ENCODE data around the gene HOXD11. TPM values are rescaled to one million over a fixed set of nuclear protein-coding genes. Genes with fewer than 3 reads are reported as not detected.

Gene HOXD11
- total and polyA plus RNA-seq, 2 of the 4 experiments (the other 2 are of a cell fraction) = not detected

DNA sequence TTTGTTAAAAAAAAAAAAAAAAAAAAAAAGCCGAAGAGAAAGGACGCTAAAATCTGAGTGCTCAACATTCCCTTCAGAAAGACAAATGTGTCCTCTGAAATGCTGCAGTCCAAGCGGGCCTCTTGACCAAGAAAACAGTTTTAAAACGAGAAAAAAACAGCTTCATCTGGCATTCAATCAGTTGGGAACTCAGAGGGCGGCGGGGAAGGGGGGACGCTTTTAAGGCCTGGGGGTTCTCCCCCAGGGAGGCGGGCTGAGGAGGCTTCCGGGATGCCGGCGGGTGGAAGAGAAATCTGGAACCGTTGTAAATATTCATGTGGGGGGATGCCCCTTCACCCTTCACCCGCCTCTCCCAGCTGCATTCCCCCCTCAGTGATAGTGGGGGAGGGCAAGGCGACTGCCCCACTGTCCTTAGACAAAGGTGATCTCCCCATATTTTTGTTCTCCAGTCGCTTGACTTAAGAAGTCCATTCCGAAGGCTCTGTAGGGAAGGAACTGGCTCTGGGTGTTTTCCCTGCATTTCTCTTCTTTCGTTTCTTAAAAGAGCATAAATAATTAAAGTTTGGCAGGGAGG lies 3.3 kb upstream of the HOXD11 start:
- POLR2A ChIA-PET (ENCODE audit: unreplicated experiment) = no interaction called here
- H3K9ac ChIP-seq (ENCODE audit: low read depth, low read length) = no peak overlapping the region

More for the DNA sequence above, 3.3 kb upstream of the HOXD11 start:
- Histone ChIP-seq H2AK9ac (replicated peaks; ENCODE audit: low read depth, low read length, poor library complexity) (no peak overlapping the region), H3K14ac (replicated peaks; ENCODE audit: low read depth, low read length) (no peak overlapping the region), H2BK20ac (ENCODE audit: low read depth, low read length) (no peak overlapping the region), H4K20me1 (ENCODE audit: insufficient read depth, low read length) (no peaks in the 10 kb centered on the region), H3K27ac (ENCODE audit: insufficient read depth, low read length) (no peak overlapping the region), H4K91ac (ENCODE audit: insufficient read depth, low read depth, low read length) (no peak overlapping the region), H2AFZ (replicated peaks; ENCODE audit: low read length, poor library complexity) (no peak overlapping the region), H4K8ac (ENCODE audit: low read depth in 2 of 2, low read length in 2 of 2) (no peak overlapping the region), H3K4me1 (ENCODE audit: control insufficient read depth, insufficient read depth, low read length) (no peaks in the 10 kb centered on the region), H2BK15ac (ENCODE audit: low read depth, low read length) (no peak overlapping the region), H3K4ac (ENCODE audit: low read depth, low read length) (no peak overlapping the region), H3K18ac (ENCODE audit: low read depth, low read length) (no peak overlapping the region), H3K23ac (ENCODE audit: low read depth, low read length) (no peak overlapping the region), H2BK5ac (ENCODE audit: low read depth, low read length, poor library complexity, severe bottlenecking) (no peak overlapping the region), H3K4me3 (ENCODE audit: insufficient read depth, low read depth, low read length) (no peak overlapping the region), H3K9me1 (ENCODE audit: insufficient read depth, low read length) (no peaks in the 10 kb centered on the region), H3K9me3 (ENCODE audit: control insufficient read depth, insufficient read depth, low read length) (peaks cover 4% of the 10 kb centered on the region; the same call in 1 of the 2 replicates), H3K27me3 (ENCODE audit: control insufficient read depth, insufficient read depth, low read length) (peaks cover 94% of the 10 kb centered on the region), H4K5ac (ENCODE audit: low read depth, low read length) (no peak overlapping the region), H2AK5ac (ENCODE audit: low read depth, low read length) (no peak overlapping the region), H2BK120ac (ENCODE audit: low read depth, low read length) (no peak overlapping the region), H3K4me2 (ENCODE audit: low read depth, low read length) (no peak overlapping the region), H3K56ac (ENCODE audit: extremely low read depth, insufficient read depth, low read length) (no peak overlapping the region), H3K36me3 (ENCODE audit: control insufficient read depth, insufficient read depth, low read length) (no peaks in the 10 kb centered on the region), H3K79me1 (ENCODE audit: low read depth in 1 of 2, low read length in 2 of 2) (no peaks in the 10 kb centered on the region)
- no TSS peak for BruUV-seq (replicated peaks)
- dilution Hi-C loops (cut with HindIII; ENCODE audit: low sequenced_read_pairs, unreplicated experiment) = no loop called here
- CTCF ChIA-PET = interaction anchor here (0.7 to 1.6 kb wide), 3 partner anchors 23 to 852 kb away, joined by 3 to 5 read pairs (median 4); no protein-coding TSS in a partner anchor
- no peak for DNase-seq
- no peak for TF ChIP-seq FOS (IDR thresholded peaks at IDR 0.05; ENCODE audit: low read depth, low read length)
- no peak for ATAC-seq (ENCODE audit: low read depth)
- WGBS, 2 experiments (ENCODE audit: extremely low coverage in 2 of 2, insufficient read length in 1 of 2) = 20% methylated on average over 1 of the region's 17 CpGs; no CpG with 5 or more reads in 1 of the 2 experiments
- intact Hi-C loops (cut with micrococcal nuclease) = no loop called here
- in situ Hi-C loops (cut with MboI; ENCODE audit: low sequenced_read_pairs) = no loop called here
